ENCODE measurements around the gene PTPDC1. TPM values are rescaled to one million over a fixed set of nuclear protein-coding genes. Genes with fewer than 3 reads are reported as not detected.

PTPDC1 gene
- total and polyA plus RNA-seq, 2 of the 4 experiments (the other 2 are of a cell fraction): 3.9 to 6.1 TPM

DNA sequence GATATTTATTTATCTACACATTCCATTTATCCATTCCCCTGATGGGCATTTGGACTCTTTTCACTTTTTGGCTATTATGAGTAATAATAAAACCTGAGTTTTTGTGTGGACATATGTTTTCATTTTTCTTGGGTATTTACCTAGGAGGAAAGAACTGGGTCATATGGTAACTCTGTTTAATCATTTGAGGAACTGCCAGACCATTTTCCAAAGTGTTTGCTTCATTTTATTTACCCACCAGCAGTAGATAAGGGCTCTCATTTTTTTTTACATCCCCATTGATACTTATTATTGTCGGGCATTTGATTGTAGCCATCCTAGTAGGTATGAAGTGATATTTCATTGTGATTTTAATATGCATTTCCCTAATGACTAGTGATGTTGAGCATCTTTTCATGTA lies 7.7 kb upstream of the PTPDC1 start:
- DNase-seq (no peak), ATAC-seq (ENCODE audit: low read depth) (no peak)
- H2BK5ac ChIP-seq (ENCODE audit: low read depth, low read length, poor library complexity, severe bottlenecking): no peak overlapping the region
- H2AK9ac ChIP-seq (replicated peaks; ENCODE audit: low read depth, low read length, poor library complexity): no peak overlapping the region
- no peak overlapping the region for H2BK120ac ChIP-seq (ENCODE audit: low read depth, low read length)
- no peaks in the 10 kb centered on the region; a peak in 1 of 4 replicates for H3K79me1 ChIP-seq (ENCODE audit: low read depth in 1 of 2, low read length in 2 of 2)
- ChIA-PET CTCF (interaction anchor here (1.2 kb wide), 1 partner anchor 12 kb away, joined by 4 read pairs; no protein-coding TSS in a partner anchor), POLR2A (ENCODE audit: unreplicated experiment) (no interaction called here)
- no CpG with 5 or more reads among the region's 1 CpG for WGBS, 2 experiments (ENCODE audit: extremely low coverage in 2 of 2, insufficient read length in 1 of 2)
- no peak overlapping the region for H4K91ac ChIP-seq (ENCODE audit: insufficient read depth, low read depth, low read length)
- H2BK20ac ChIP-seq (ENCODE audit: low read depth, low read length): no peak overlapping the region
- in situ Hi-C loops (cut with MboI; ENCODE audit: low sequenced_read_pairs) (loop anchor here (10.0 kb wide), 1 partner anchor 108 kb away; no protein-coding TSS in a partner anchor), intact Hi-C loops (cut with micrococcal nuclease) (no loop called here), dilution Hi-C loops (cut with HindIII; ENCODE audit: low sequenced_read_pairs, unreplicated experiment) (no loop called here)
- peaks cover 4% of the 10 kb centered on the region; the same call in 1 of the 2 replicates for H3K36me3 ChIP-seq (ENCODE audit: control insufficient read depth, insufficient read depth, low read length)
- no peak overlapping the region for H2AK5ac ChIP-seq (ENCODE audit: low read depth, low read length)
- no peak overlapping the region for H4K5ac ChIP-seq (ENCODE audit: low read depth, low read length)
- H3K9me3 ChIP-seq (ENCODE audit: control insufficient read depth, insufficient read depth, low read length): no peaks in the 10 kb centered on the region
- BruUV-seq (replicated peaks): no TSS peak
- no peaks in the 10 kb centered on the region for H3K27me3 ChIP-seq (ENCODE audit: control insufficient read depth, insufficient read depth, low read length)
- no peak overlapping the region for H3K23ac ChIP-seq (ENCODE audit: low read depth, low read length)
- no peak overlapping the region for H4K8ac ChIP-seq (ENCODE audit: low read depth in 2 of 2, low read length in 2 of 2)
- no peak overlapping the region for H3K56ac ChIP-seq (ENCODE audit: extremely low read depth, insufficient read depth, low read length)
- no peaks in the 10 kb centered on the region for H3K4me1 ChIP-seq (ENCODE audit: control insufficient read depth, insufficient read depth, low read length)
- H3K9ac ChIP-seq (ENCODE audit: low read depth, low read length): no peak overlapping the region
- no peaks in the 10 kb centered on the region; the same call in 1 of the 2 replicates for H4K20me1 ChIP-seq (ENCODE audit: insufficient read depth, low read length)
- no peak overlapping the region for H2BK15ac ChIP-seq (ENCODE audit: low read depth, low read length)
- no peak overlapping the region for H3K14ac ChIP-seq (replicated peaks; ENCODE audit: low read depth, low read length)
- H3K4ac ChIP-seq (ENCODE audit: low read depth, low read length): no peak overlapping the region
- H3K27ac ChIP-seq (ENCODE audit: insufficient read depth, low read length): no peak overlapping the region
- peaks cover 7% of the 10 kb centered on the region; the same call in 1 of the 2 replicates for H3K9me1 ChIP-seq (ENCODE audit: insufficient read depth, low read length)
- no peak for TF ChIP-seq FOS (IDR thresholded peaks at IDR 0.05; ENCODE audit: low read depth, low read length)
- no peak for TF ChIP-seq CHD1 (IDR thresholded peaks at IDR 0.05; ENCODE audit: low read depth, low read length)
- no peak for TF ChIP-seq BHLHE40 (IDR thresholded peaks at IDR 0.05; ENCODE audit: low read depth, low read length)
- no peak for TF ChIP-seq RCOR1 (IDR thresholded peaks at IDR 0.05; ENCODE audit: insufficient replicate concordance, low read length)
- no peak for TF ChIP-seq RAD21 (IDR thresholded peaks at IDR 0.05; ENCODE audit: low read length)
- no peak for TF ChIP-seq MAZ (IDR thresholded peaks at IDR 0.05; ENCODE audit: borderline replicate concordance, low read depth, low read length)
- TF ChIP-seq, protein P1, sequence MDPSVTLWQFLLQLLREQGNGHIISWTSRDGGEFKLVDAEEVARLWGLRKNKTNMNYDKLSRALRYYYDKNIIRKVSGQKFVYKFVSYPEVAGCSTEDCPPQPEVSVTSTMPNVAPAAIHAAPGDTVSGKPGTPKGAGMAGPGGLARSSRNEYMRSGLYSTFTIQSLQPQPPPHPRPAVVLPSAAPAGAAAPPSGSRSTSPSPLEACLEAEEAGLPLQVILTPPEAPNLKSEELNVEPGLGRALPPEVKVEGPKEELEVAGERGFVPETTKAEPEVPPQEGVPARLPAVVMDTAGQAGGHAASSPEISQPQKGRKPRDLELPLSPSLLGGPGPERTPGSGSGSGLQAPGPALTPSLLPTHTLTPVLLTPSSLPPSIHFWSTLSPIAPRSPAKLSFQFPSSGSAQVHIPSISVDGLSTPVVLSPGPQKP (IDR thresholded peaks at IDR 0.05; ENCODE audit: borderline replicate concordance, low read depth, low read length): no peak
- TF ChIP-seq NFE2L2 (IDR thresholded peaks at IDR 0.05; ENCODE audit: low read depth, low read length): no peak
- no peak for TF ChIP-seq MXI1 (IDR thresholded peaks at IDR 0.05; ENCODE audit: borderline replicate concordance, low read depth, low read length)
- no peak for TF ChIP-seq POLR2A (IDR thresholded peaks at IDR 0.05; ENCODE audit: low read depth, low read length)
- TF ChIP-seq, protein P2, sequence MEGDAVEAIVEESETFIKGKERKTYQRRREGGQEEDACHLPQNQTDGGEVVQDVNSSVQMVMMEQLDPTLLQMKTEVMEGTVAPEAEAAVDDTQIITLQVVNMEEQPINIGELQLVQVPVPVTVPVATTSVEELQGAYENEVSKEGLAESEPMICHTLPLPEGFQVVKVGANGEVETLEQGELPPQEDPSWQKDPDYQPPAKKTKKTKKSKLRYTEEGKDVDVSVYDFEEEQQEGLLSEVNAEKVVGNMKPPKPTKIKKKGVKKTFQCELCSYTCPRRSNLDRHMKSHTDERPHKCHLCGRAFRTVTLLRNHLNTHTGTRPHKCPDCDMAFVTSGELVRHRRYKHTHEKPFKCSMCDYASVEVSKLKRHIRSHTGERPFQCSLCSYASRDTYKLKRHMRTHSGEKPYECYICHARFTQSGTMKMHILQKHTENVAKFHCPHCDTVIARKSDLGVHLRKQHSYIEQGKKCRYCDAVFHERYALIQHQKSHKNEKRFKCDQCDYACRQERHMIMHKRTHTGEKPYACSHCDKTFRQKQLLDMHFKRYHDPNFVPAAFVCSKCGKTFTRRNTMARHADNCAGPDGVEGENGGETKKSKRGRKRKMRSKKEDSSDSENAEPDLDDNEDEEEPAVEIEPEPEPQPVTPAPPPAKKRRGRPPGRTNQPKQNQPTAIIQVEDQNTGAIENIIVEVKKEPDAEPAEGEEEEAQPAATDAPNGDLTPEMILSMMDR (conservative IDR thresholded peaks at IDR 0.05; ENCODE audit: low read depth, low read length): no peak
- TF ChIP-seq RFX5 (IDR thresholded peaks at IDR 0.05; ENCODE audit: low read depth, low read length): no peak
- no peak for TF ChIP-seq SMC3 (IDR thresholded peaks at IDR 0.05; ENCODE audit: low read depth, low read length)
- TF ChIP-seq CEBPB (IDR thresholded peaks at IDR 0.05; ENCODE audit: low read depth, low read length): no peak
- no peak for TF ChIP-seq MAFK (IDR thresholded peaks at IDR 0.05; ENCODE audit: low read depth, low read length)
- TF ChIP-seq, protein P3, sequence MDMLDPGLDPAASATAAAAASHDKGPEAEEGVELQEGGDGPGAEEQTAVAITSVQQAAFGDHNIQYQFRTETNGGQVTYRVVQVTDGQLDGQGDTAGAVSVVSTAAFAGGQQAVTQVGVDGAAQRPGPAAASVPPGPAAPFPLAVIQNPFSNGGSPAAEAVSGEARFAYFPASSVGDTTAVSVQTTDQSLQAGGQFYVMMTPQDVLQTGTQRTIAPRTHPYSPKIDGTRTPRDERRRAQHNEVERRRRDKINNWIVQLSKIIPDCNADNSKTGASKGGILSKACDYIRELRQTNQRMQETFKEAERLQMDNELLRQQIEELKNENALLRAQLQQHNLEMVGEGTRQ (IDR thresholded peaks at IDR 0.05; ENCODE audit: low read depth, low read length): no peak
- no peak overlapping the region for H3K4me2 ChIP-seq (ENCODE audit: low read depth, low read length)
- H3K4me3 ChIP-seq (ENCODE audit: insufficient read depth, low read depth, low read length): no peak overlapping the region
- no peak overlapping the region for H2AFZ ChIP-seq (replicated peaks; ENCODE audit: low read length, poor library complexity)
- no peak overlapping the region for H3K18ac ChIP-seq (ENCODE audit: low read depth, low read length)
